Left lung (tissue), 10 donors: ENCODE measurements around the gene FILIP1L. TPM values are rescaled to one million over a fixed set of nuclear protein-coding genes. Genes with fewer than 3 reads are reported as not detected.

Experiments
- ATAC-seq: fragments of 200-7000 bp; cut with Tn5 transposase; one replicate; pipeline ENCODE4 v1.9.1; 2020; ENCODE audit warnings: moderate library complexity
- DNase-seq, 4 donors: peaks; one replicate each; pipeline ENCODE4 v3.0.0-alpha.2; 2013 to 2020
- H3K27ac ChIP-seq, 2 donors: fragments of 200-600 bp; sonication (generic) in 1 of 2; one replicate each; pipeline versions ENCODE4 v1.5.0 to v1.8.0; 2020 to 2021
- H3K27me3 ChIP-seq, 2 donors: fragments of 200-600 bp; sonication (generic) in 1 of 2; one replicate each; pipeline versions ENCODE4 v1.5.0 to v1.8.0; 2020 to 2021
- H3K36me3 ChIP-seq, 2 donors: fragments of 200-600 bp; sonication (generic) in 1 of 2; one replicate each; pipeline versions ENCODE4 v1.5.0 to v1.8.0; 2020 to 2021
- H3K4me1 ChIP-seq, 2 donors: fragments of 200-600 bp; one replicate each; pipeline ENCODE4 v1.8.0; 2021
- H3K4me3 ChIP-seq, 2 donors: fragments of 200-600 bp; sonication (generic) in 1 of 2; one replicate each; pipeline versions ENCODE4 v1.5.0 to v1.8.0; 2020 to 2021; ENCODE audit warnings: mild to moderate bottlenecking in 1 of 2
- H3K9me3 ChIP-seq, 2 donors: fragments of 200-600 bp; sonication (generic) in 1 of 2; one replicate each; pipeline versions ENCODE4 v1.5.0 to v1.8.0; 2020 to 2021
- CTCF ChIP-seq, 2 donors: fragments of 200-600 bp; sonication (generic) in 1 of 2; IDR thresholded peaks; one replicate each; pipeline versions ENCODE4 v1.5.0 to v1.8.0; 2021; ENCODE audit warnings: antibody characterized with exemption in 2 of 2
- intact Hi-C, 2 donors: fragments of 100-400 bp; cut with DNase I; formaldehyde crosslinking; loops; one replicate each; pipeline versions ENCODE4 v1.11.2 to v1.14.2; 2022
- polyA plus RNA-seq, 6 donors: library from polyadenylated mRNA; unstranded; fragments of 120-200 nt; gene quantifications; one replicate each; pipeline ENCODE4 v1.2.1, GENCODE V29; 2013; ENCODE audit not compliant: insufficient read length in 6 of 6
- total RNA-seq, 2 donors: library from RNA; stranded (reverse); fragmentation: NEBNext Ultra II Directional; extraction: Animal tissue kit (Norgen Biotek cat#: 25700); gene quantifications; one replicate each; pipeline ENCODE4 v1.2.1, GENCODE V29; 2021
- donor health status: DM: no; HTN: yes; CAD: no.
- donor health status: DM: no; HTN: no; CAD: no.

Gene FILIP1L
- total and polyA plus RNA-seq, 8 donors: 10.6 to 68.9 (median 14.8) TPM

GRCh38 chr3:99951701-99952100 lies 162.6 kb downstream of the FILIP1L start:
- Histone ChIP-seq H3K4me3 (no peak overlapping the region), H3K27me3 (no peaks in the 10 kb centered on the region), H3K4me1 (peaks cover 0 to 6% of the 10 kb centered on the region in 2 donors), H3K36me3 (no peaks in the 10 kb centered on the region), H3K27ac (no peak overlapping the region), H3K9me3 (no peaks in the 10 kb centered on the region)
- no peak for TF ChIP-seq CTCF (IDR thresholded peaks at IDR 0.05)
- intact Hi-C loops: no loop called here
- ATAC-seq (no peak), DNase-seq (no peak)

- intact Hi-C loops: no loop called here
- no peak overlapping the region for H3K27ac ChIP-seq
- no peaks in the 10 kb centered on the region for H3K27me3 ChIP-seq
- H3K4me1 ChIP-seq: peaks cover 4 to 8% of the 10 kb centered on the region in 2 donors
- H3K9me3 ChIP-seq: no peaks in the 10 kb centered on the region
- H3K4me3 ChIP-seq: no peak overlapping the region
- ATAC-seq (peak; percentile 43), DNase-seq (no peak)
- TF ChIP-seq CTCF (IDR thresholded peaks at IDR 0.05): no peak
- no peaks in the 10 kb centered on the region for H3K36me3 ChIP-seq
Observed at GRCh38 chr3:99950921-99951320, 163.4 kb downstream of the FILIP1L start.

GRCh38 chr3:99949956-99950670 lies 164.2 kb downstream of the FILIP1L start:
- no peak for DNase-seq
- intact Hi-C loops: no loop called here
- Histone ChIP-seq H3K27ac (no peak overlapping the region), H3K9me3 (no peaks in the 10 kb centered on the region), H3K4me3 (no peak overlapping the region), H3K4me1 (peaks cover 8 to 12% of the 10 kb centered on the region in 2 donors), H3K27me3 (no peaks in the 10 kb centered on the region), H3K36me3 (no peaks in the 10 kb centered on the region)
- TF ChIP-seq CTCF (IDR thresholded peaks at IDR 0.05): no peak
- no peak for ATAC-seq

GRCh38 chr3:99948467-99949089 lies 165.7 kb downstream of the FILIP1L start:
- no peak overlapping the region for H3K4me3 ChIP-seq
- DNase-seq (no peak), ATAC-seq (no peak)
- intact Hi-C loops: no loop called here
- peak overlapping the region in 1 of 2 donors; percentile 4 for H3K27ac ChIP-seq
- H3K4me1 ChIP-seq: peaks cover 14 to 17% of the 10 kb centered on the region in 2 donors
- no peaks in the 10 kb centered on the region for H3K9me3 ChIP-seq
- TF ChIP-seq CTCF (IDR thresholded peaks at IDR 0.05): no peak
- H3K27me3 ChIP-seq: no peaks in the 10 kb centered on the region
- no peaks in the 10 kb centered on the region for H3K36me3 ChIP-seq

GRCh38 chr3:99947356-99947755 lies 166.9 kb downstream of the FILIP1L start:
- TF ChIP-seq CTCF (IDR thresholded peaks at IDR 0.05): no peak
- DNase-seq (no peak), ATAC-seq (no peak)
- Histone ChIP-seq H3K36me3 (no peaks in the 10 kb centered on the region), H3K4me3 (no peak overlapping the region), H3K27ac (no peak overlapping the region), H3K9me3 (no peaks in the 10 kb centered on the region), H3K27me3 (no peaks in the 10 kb centered on the region), H3K4me1 (peaks cover 14 to 17% of the 10 kb centered on the region in 2 donors)
- intact Hi-C loops: no loop called here
